ENCODE measurements around the gene GAS7. TPM values are rescaled to one million over a fixed set of nuclear protein-coding genes. Genes with fewer than 3 reads are reported as not detected.

Gene GAS7
- polyA plus RNA-seq, 1 donor (not counting 4 experiments of a cell fraction or from before 2014, with no cell fraction given), result 0.10 TPM

DNA sequence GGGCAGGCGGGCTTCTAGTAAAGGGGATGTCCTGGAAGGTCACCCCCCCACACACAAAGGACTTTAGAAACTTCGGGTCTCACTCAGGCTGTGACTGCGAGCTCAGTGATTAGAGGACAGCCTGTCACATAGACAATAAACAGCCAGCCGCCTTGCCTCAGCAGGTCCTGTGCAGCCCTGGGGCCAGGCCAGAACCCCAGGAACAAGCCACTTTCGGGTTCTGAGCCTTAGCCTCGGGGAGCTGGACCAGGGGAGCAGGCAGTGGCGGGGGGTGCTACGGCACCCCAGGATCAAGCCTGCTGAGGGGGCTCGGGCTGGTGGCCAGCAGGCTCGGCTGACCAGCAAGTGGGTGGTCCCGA is 1.1 kb downstream of the GAS7 start:
- no peak overlapping the region for H3K27ac ChIP-seq (ENCODE audit: control insufficient read depth, insufficient read depth, low read length)
- H3K9me1 ChIP-seq (ENCODE audit: control insufficient read depth, extremely low read depth, insufficient read depth, low read length), result no peaks in the 10 kb centered on the region
- FAIRE-seq (no peak), DNase-seq (ENCODE audit: low read depth, low spot score) (no peak)
- no peak overlapping the region for H3K4me3 ChIP-seq (ENCODE audit: control insufficient read depth in 2 of 3, extremely low read depth in 1 of 3, insufficient read depth in 2 of 3, low read depth in 1 of 3, low read length in 3 of 3)
- no peak overlapping the region for H2AFZ ChIP-seq (ENCODE audit: control insufficient read depth, low read length)
- H4K20me1 ChIP-seq (ENCODE audit: control insufficient read depth, extremely low read depth, insufficient read depth, low read length), result no peaks in the 10 kb centered on the region
- no peaks in the 10 kb centered on the region for H3K4me1 ChIP-seq (ENCODE audit: control insufficient read depth, extremely low read depth, insufficient read depth, low read length)
- no peak overlapping the region for H3K4me2 ChIP-seq (ENCODE audit: control insufficient read depth, extremely low read depth, insufficient read depth, low read depth, low read length)
- dilution Hi-C loops (cut with MboI; ENCODE audit: extremely low pct_ligation_motif_present, low sequenced_read_pairs), result no loop called here
- no peaks in the 10 kb centered on the region for H3K36me3 ChIP-seq (ENCODE audit: control insufficient read depth in 2 of 2, extremely low read depth in 1 of 2, insufficient read depth in 2 of 2, low read length in 2 of 2)
- no peaks in the 10 kb centered on the region for H3K79me2 ChIP-seq (ENCODE audit: control insufficient read depth, insufficient read depth, low read length)
- peaks cover 29% of the 10 kb centered on the region for H3K27me3 ChIP-seq (ENCODE audit: control insufficient read depth, extremely low read depth, insufficient read depth, low read length)
- H3K9me3 ChIP-seq (ENCODE audit: control insufficient read depth, low read depth, low read length), result peaks cover 3% of the 10 kb centered on the region
- no peak for TF ChIP-seq CTCF (optimal IDR thresholded peaks at IDR 0.05 in 1 of 3, IDR thresholded peaks at IDR 0.05 in 1 of 3, conservative IDR thresholded peaks at IDR 0.05 in 1 of 3; ENCODE audit: extremely low read depth in 1 of 3, insufficient read depth in 2 of 3, low read length in 3 of 3)
- TF ChIP-seq EZH2 (IDR thresholded peaks at IDR 0.05; ENCODE audit: low read length), result no peak
- H3K9ac ChIP-seq (ENCODE audit: control insufficient read depth, extremely low read depth, insufficient read depth, low read length), result no peak overlapping the region

- peaks cover 29% of the 10 kb centered on the region for H3K27me3 ChIP-seq (ENCODE audit: control insufficient read depth, extremely low read depth, insufficient read depth, low read length)
- FAIRE-seq, result no peak
- DNase-seq (ENCODE audit: low read depth, low spot score), result no peak
- H2AFZ ChIP-seq (ENCODE audit: control insufficient read depth, low read length), result no peak overlapping the region
- no peaks in the 10 kb centered on the region for H3K4me1 ChIP-seq (ENCODE audit: control insufficient read depth, extremely low read depth, insufficient read depth, low read length)
- H3K9me1 ChIP-seq (ENCODE audit: control insufficient read depth, extremely low read depth, insufficient read depth, low read length), result no peaks in the 10 kb centered on the region
- H3K9me3 ChIP-seq (ENCODE audit: control insufficient read depth, low read depth, low read length), result peaks cover 3% of the 10 kb centered on the region
- TF ChIP-seq EZH2 (IDR thresholded peaks at IDR 0.05; ENCODE audit: low read length) (no peak), CTCF (optimal IDR thresholded peaks at IDR 0.05 in 1 of 3, IDR thresholded peaks at IDR 0.05 in 1 of 3, conservative IDR thresholded peaks at IDR 0.05 in 1 of 3; ENCODE audit: extremely low read depth in 1 of 3, insufficient read depth in 2 of 3, low read length in 3 of 3) (no peak)
- H3K27ac ChIP-seq (ENCODE audit: control insufficient read depth, insufficient read depth, low read length), result no peak overlapping the region
- H3K36me3 ChIP-seq (ENCODE audit: control insufficient read depth in 2 of 2, extremely low read depth in 1 of 2, insufficient read depth in 2 of 2, low read length in 2 of 2), result no peaks in the 10 kb centered on the region
- no peak overlapping the region for H3K4me2 ChIP-seq (ENCODE audit: control insufficient read depth, extremely low read depth, insufficient read depth, low read depth, low read length)
- H3K9ac ChIP-seq (ENCODE audit: control insufficient read depth, extremely low read depth, insufficient read depth, low read length), result no peak overlapping the region
- H4K20me1 ChIP-seq (ENCODE audit: control insufficient read depth, extremely low read depth, insufficient read depth, low read length), result no peaks in the 10 kb centered on the region
- H3K79me2 ChIP-seq (ENCODE audit: control insufficient read depth, insufficient read depth, low read length), result no peaks in the 10 kb centered on the region
- H3K4me3 ChIP-seq (ENCODE audit: control insufficient read depth in 2 of 3, extremely low read depth in 1 of 3, insufficient read depth in 2 of 3, low read depth in 1 of 3, low read length in 3 of 3), result no peak overlapping the region
- dilution Hi-C loops (cut with MboI; ENCODE audit: extremely low pct_ligation_motif_present, low sequenced_read_pairs), result no loop called here
Observed at GRCh38 chr17:10196941-10197340, 1.5 kb downstream of the GAS7 start.

Data from keratinocyte (primary cell).